IPS-NIHi11 (cell line): Measurements from ENCODE around the gene LYPD5.
"Not testable (repeated sequence)": the region's sequence is repeated elsewhere in the genome, so short reads cannot be mapped to it uniquely, and the experiment has no call there.

Source experiments
- DNase-seq: peaks from one replicate; pipeline ENCODE4 v3.0.0; 2012; ENCODE audit warnings: mixed read lengths, low spot score

LYPD5 gene

GRCh38 chr19:43777163-43777695 lies 25.0 kb downstream of the LYPD5 start:
- DNase-seq = no peak

- DNase-seq = no peak
These were observed 26.0 kb downstream of the LYPD5 start for GRCh38 chr19:43776286-43776685.

GRCh38 chr19:43775299-43775890 lies 26.9 kb downstream of the LYPD5 start:
- no peak for DNase-seq

- not testable (repeated sequence) for DNase-seq
These were observed 27.3 kb downstream of the LYPD5 start for GRCh38 chr19:43774940-43775258.

GRCh38 chr19:43774103-43774939 lies 27.9 kb downstream of the LYPD5 start:
- peak; percentile 92 for DNase-seq

GRCh38 chr19:43773725-43774102 lies 28.5 kb downstream of the LYPD5 start:
- no peak for DNase-seq

GRCh38 chr19:43769256-43769655 lies 33.0 kb downstream of the LYPD5 start:
- no peak for DNase-seq

GRCh38 chr19:43768273-43769050 lies 33.8 kb downstream of the LYPD5 start:
- DNase-seq = no peak

- DNase-seq = no peak
These were observed 34.4 kb downstream of the LYPD5 start for GRCh38 chr19:43767818-43768217.

- DNase-seq = no peak
These were observed 34.9 kb downstream of the LYPD5 start for GRCh38 chr19:43767316-43767715.

- DNase-seq = no peak
These were observed 35.5 kb downstream of the LYPD5 start for GRCh38 chr19:43766755-43767043.

- no peak for DNase-seq
These were observed 37.0 kb downstream of the LYPD5 start for GRCh38 chr19:43765109-43765876.

GRCh38 chr19:43764684-43765083 lies 37.6 kb downstream of the LYPD5 start:
- not testable (repeated sequence) for DNase-seq

GRCh38 chr19:43763473-43763939 lies 38.7 kb downstream of the LYPD5 start:
- no peak for DNase-seq

- no peak for DNase-seq
These were observed 39.4 kb downstream of the LYPD5 start for GRCh38 chr19:43762814-43763213.

GRCh38 chr19:43760941-43761340 lies 41.3 kb downstream of the LYPD5 start:
- DNase-seq = no peak

GRCh38 chr19:43759515-43759914 lies 42.7 kb downstream of the LYPD5 start:
- no peak for DNase-seq

GRCh38 chr19:43755256-43755801 lies 46.9 kb downstream of the LYPD5 start:
- DNase-seq = peak; percentile 70

- peak; percentile 97 for DNase-seq
These were observed 47.6 kb downstream of the LYPD5 start, which contains the start of gene SMG9 for GRCh38 chr19:43754503-43755255. SMG9 (minus strand) TSS chr19:43754962; CDS start chr19:43750741, 4,221 bp downstream.

- DNase-seq = no peak
These were observed 48.1 kb downstream of the LYPD5 start for GRCh38 chr19:43754253-43754502.

- no peak for DNase-seq
These were observed 49.9 kb downstream of the LYPD5 start for GRCh38 chr19:43752287-43752875.
